OCI-LY1 (cell line): ENCODE results near the gene SV2C.

Source experiments
- H2AFZ ChIP-seq: fragments of 200-600 bp; sonication (generic), shearing (Covaris generic); 2 replicates; pipeline ENCODE4 v1.6.0; 2014; ENCODE audit warnings: antibody characterized with exemption, mild to moderate bottlenecking, low read length
- H3F3A ChIP-seq: fragments of 200-600 bp; sonication (generic), shearing (Covaris generic); 2 replicates; pipeline ENCODE4 v1.6.0; 2014; ENCODE audit warnings: mild to moderate bottlenecking, antibody characterized with exemption, low read length, moderate library complexity; ENCODE audit not compliant: insufficient read depth
- H3K27ac ChIP-seq: fragments of 200-600 bp; sonication (generic); 2 replicates; pipeline ENCODE4 v1.5.1; 2014; ENCODE audit warnings: low read length, mixed run types, mild to moderate bottlenecking, low read depth; ENCODE audit not compliant: poor library complexity, severe bottlenecking
- H3K27me3 ChIP-seq: fragments of 200-600 bp; sonication (generic); 2 replicates; pipeline ENCODE4 v1.6.0; 2014; ENCODE audit warnings: antibody characterized with exemption, mild to moderate bottlenecking, low read length, moderate library complexity; ENCODE audit not compliant: insufficient read depth
- H3K36me3 ChIP-seq: fragments of 200-600 bp; sonication (generic); 2 replicates; pipeline ENCODE4 v1.6.1; 2014; ENCODE audit warnings: mild to moderate bottlenecking, antibody characterized with exemption, low read length, moderate library complexity, mixed read lengths; ENCODE audit not compliant: insufficient read depth
- H3K4me1 ChIP-seq: fragments of 200-600 bp; sonication (generic); 2 replicates; pipeline ENCODE4 v1.5.1; 2014; ENCODE audit warnings: mild to moderate bottlenecking, low read length, moderate library complexity; ENCODE audit not compliant: insufficient read depth, severe bottlenecking
- H3K4me2 ChIP-seq: fragments of 200-600 bp; sonication (generic), shearing (Covaris generic); 2 replicates; pipeline ENCODE4 v1.6.1; 2014; ENCODE audit warnings: low read length
- H3K4me3 ChIP-seq: fragments of 200-600 bp; sonication (generic); 2 replicates; pipeline ENCODE4 v1.5.1; 2014; ENCODE audit warnings: low read length, low read depth, mild to moderate bottlenecking, mixed read lengths; ENCODE audit not compliant: poor library complexity, severe bottlenecking
- H3K79me2 ChIP-seq: fragments of 200-600 bp; shearing (Covaris generic); 2 replicates; pipeline ENCODE4 v1.6.1; 2016; ENCODE audit warnings: mixed run types, low read length, mixed read lengths; ENCODE audit not compliant: insufficient read depth
- H3K9ac ChIP-seq: fragments of 200-600 bp; sonication (generic), shearing (Covaris generic); 2 replicates; pipeline ENCODE4 v1.6.1; 2014; ENCODE audit warnings: mild to moderate bottlenecking, low read length, mixed read lengths
- H3K9me2 ChIP-seq: fragments of 200-600 bp; sonication (generic), shearing (Covaris generic); 2 replicates; pipeline ENCODE4 v1.6.1; 2014; ENCODE audit warnings: low read depth, mild to moderate bottlenecking, low read length, mixed read lengths
- H3K9me3 ChIP-seq: fragments of 200-600 bp; shearing (Covaris generic); 2 replicates; pipeline ENCODE4 v1.6.1; 2014; ENCODE audit warnings: low read length, mixed read lengths
- H4K20me1 ChIP-seq: fragments of 200-600 bp; sonication (generic), shearing (Covaris generic); 2 replicates; pipeline ENCODE4 v1.6.0; 2016; ENCODE audit warnings: mild to moderate bottlenecking, low read length; ENCODE audit not compliant: insufficient read depth
- CTCF ChIP-seq: fragments of 200-600 bp; sonication (generic), shearing (Covaris generic); IDR thresholded peaks from 2 replicates; pipeline ENCODE4 v1.5.1; 2017; ENCODE audit warnings: mild to moderate bottlenecking, antibody characterized with exemption, low read length, moderate library complexity, mixed read lengths
- EZH2 ChIP-seq: fragments of 200-600 bp; sonication (generic), shearing (Covaris generic); IDR thresholded peaks from 2 replicates; pipeline ENCODE4 v1.8.0; 2017; ENCODE audit warnings: borderline replicate concordance, mixed run types, mild to moderate bottlenecking, antibody characterized with exemption, low read length, moderate library complexity, mixed read lengths

Gene SV2C

GRCh38 chr5:76257225-76257833, 174.1 kb downstream of the SV2C start:
- no peaks in the 10 kb centered on the region for H3F3A ChIP-seq
- TF ChIP-seq EZH2 (no peak), CTCF (no peak)

GRCh38 chr5:76257897-76258296, 174.7 kb downstream of the SV2C start:
- no peak overlapping the region for H2AFZ ChIP-seq
- H3K9me3 ChIP-seq: no peaks in the 10 kb centered on the region
- no peaks in the 10 kb centered on the region for H3K27me3 ChIP-seq
- no peaks in the 10 kb centered on the region for H3K4me1 ChIP-seq
- no peak for TF ChIP-seq CTCF
- no peak for TF ChIP-seq EZH2
- no peaks in the 10 kb centered on the region for H4K20me1 ChIP-seq
- no peaks in the 10 kb centered on the region for H3K79me2 ChIP-seq
- no peaks in the 10 kb centered on the region for H3K36me3 ChIP-seq
- no peaks in the 10 kb centered on the region for H3F3A ChIP-seq
- H3K27ac ChIP-seq: no peak overlapping the region
- H3K9ac ChIP-seq: no peak overlapping the region
- H3K4me2 ChIP-seq: no peak overlapping the region
- no peaks in the 10 kb centered on the region for H3K9me2 ChIP-seq
- no peak overlapping the region for H3K4me3 ChIP-seq

More at GRCh38 chr5:76257225-76257833, 174.1 kb downstream of the SV2C start:
- no peaks in the 10 kb centered on the region for H4K20me1 ChIP-seq
- no peak overlapping the region for H3K4me2 ChIP-seq
- H3K27ac ChIP-seq: no peak overlapping the region
- no peaks in the 10 kb centered on the region for H3K36me3 ChIP-seq
- H3K9ac ChIP-seq: no peak overlapping the region
- H3K9me3 ChIP-seq: no peaks in the 10 kb centered on the region
- no peaks in the 10 kb centered on the region for H3K79me2 ChIP-seq
- H3K9me2 ChIP-seq: no peaks in the 10 kb centered on the region
- H3K4me3 ChIP-seq: no peak overlapping the region
- H2AFZ ChIP-seq: no peak overlapping the region
- H3K4me1 ChIP-seq: no peaks in the 10 kb centered on the region
- H3K27me3 ChIP-seq: no peaks in the 10 kb centered on the region

- no peaks in the 10 kb centered on the region for H3K9me2 ChIP-seq
Measured at GRCh38 chr5:76264681-76265080, 181.5 kb downstream of the SV2C start.

More at GRCh38 chr5:76264681-76265080, 181.5 kb downstream of the SV2C start:
- Histone ChIP-seq H3K79me2 (no peaks in the 10 kb centered on the region), H3K4me3 (no peak overlapping the region), H3K27ac (no peak overlapping the region), H2AFZ (no peak overlapping the region), H3K4me2 (no peak overlapping the region), H3K4me1 (no peaks in the 10 kb centered on the region), H3F3A (no peaks in the 10 kb centered on the region), H3K9ac (no peak overlapping the region), H4K20me1 (no peaks in the 10 kb centered on the region), H3K36me3 (no peaks in the 10 kb centered on the region), H3K27me3 (no peaks in the 10 kb centered on the region), H3K9me3 (no peaks in the 10 kb centered on the region)
- TF ChIP-seq EZH2: no peak
- no peak for TF ChIP-seq CTCF
